Cardiac muscle cell (in vitro differentiated cells and primary cell): ENCODE data around the gene ANAPC4. TPM values are rescaled to one million over a fixed set of nuclear protein-coding genes. Genes with fewer than 3 reads are reported as not detected.

Experiments used
- DNase-seq, 2 donors: peaks; one replicate each; pipeline versions ENCODE4 v3.0.0 to v3.0.0-alpha.2; 2010 to 2017; ENCODE audit warnings: low read depth in 1 of 2, low spot score in 1 of 2
- H3K27ac ChIP-seq: fragments of 200-600 bp; sonication (generic); 2 replicates; pipeline ENCODE4 v1.5.1; 2016
- H3K27me3 ChIP-seq: fragments of 200-600 bp; sonication (generic); 2 replicates; pipeline ENCODE4 v1.6.0; 2016; ENCODE audit warnings: control low read depth
- H3K36me3 ChIP-seq: fragments of 200-600 bp; sonication (generic); 2 replicates; pipeline ENCODE4 v1.5.1; 2016; ENCODE audit warnings: control low read depth
- H3K4me1 ChIP-seq: fragments of 200-600 bp; sonication (generic); 2 replicates; pipeline ENCODE4 v1.8.1; 2017; ENCODE audit warnings: low read depth, mild to moderate bottlenecking, mixed run types
- H3K4me3 ChIP-seq: fragments of 200-600 bp; sonication (generic); 2 replicates; pipeline ENCODE4 v1.5.1; 2016; ENCODE audit warnings: mild to moderate bottlenecking
- H3K9me3 ChIP-seq: fragments of 200-600 bp; sonication (generic); 2 replicates; pipeline ENCODE4 v1.5.1; 2017; ENCODE audit warnings: low read depth, mild to moderate bottlenecking, control low read depth
- polyA plus RNA-seq: library from polyadenylated mRNA; unstranded; fragments of >200 nt; fragmentation: Nextera tagmentation; extraction: Ambion mirVana; gene quantifications from 2 replicates; pipeline ENCODE4 v1.2.1, GENCODE V29; 2016
- total RNA-seq: library from RNA; depleted of rRNA; stranded (reverse); fragments of >200 nt; gene quantifications from 2 replicates; pipeline ENCODE4 v1.2.3, GENCODE V29; 2016
- TF ChIP-seq, protein P1 (sequence below): IDR thresholded peaks from 2 replicates; pipeline ENCODE4 v1.5.1; 2012; ENCODE audit warnings: low read depth, mild to moderate bottlenecking, low read length

Gene ANAPC4
- total and polyA plus RNA-seq, 2 experiments from 2014 or later: 20.8 to 39.3 TPM

DNA sequence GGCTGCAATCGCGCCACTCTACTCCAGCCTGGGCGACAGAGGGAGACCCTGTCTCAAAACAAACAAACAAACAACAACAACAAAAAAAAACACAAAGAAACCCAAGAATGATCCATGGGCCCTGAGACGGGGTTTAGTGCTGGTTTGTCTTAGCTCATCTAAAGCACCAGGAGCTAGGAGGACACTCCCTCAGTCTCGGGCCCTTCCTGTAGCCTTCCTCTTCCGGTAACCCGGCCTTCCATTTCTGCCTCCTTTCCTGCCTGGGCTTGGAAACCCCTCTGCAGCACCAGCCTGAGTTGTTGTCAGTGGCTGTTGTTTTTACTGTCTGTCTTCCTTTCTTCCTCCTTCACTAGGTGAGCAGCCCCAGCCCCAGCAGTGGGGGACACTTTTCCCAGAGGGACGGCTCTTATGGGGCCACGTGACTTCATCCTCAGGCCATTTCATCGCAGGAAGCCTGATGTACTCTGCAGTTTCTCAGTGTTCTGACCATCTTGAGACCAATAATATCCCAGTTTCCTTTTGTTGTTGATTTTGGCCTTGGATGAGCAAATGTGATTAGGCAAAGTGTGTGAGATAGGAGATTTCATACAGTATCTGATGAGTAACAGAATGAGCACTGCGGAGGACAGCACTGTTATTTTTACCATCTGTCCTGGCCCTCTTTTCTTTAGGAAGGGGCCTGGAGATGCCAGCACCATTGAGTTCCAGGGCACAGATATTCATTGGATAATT, 90.1 kb downstream of the ANAPC4 start:
- TF ChIP-seq, protein P1, sequence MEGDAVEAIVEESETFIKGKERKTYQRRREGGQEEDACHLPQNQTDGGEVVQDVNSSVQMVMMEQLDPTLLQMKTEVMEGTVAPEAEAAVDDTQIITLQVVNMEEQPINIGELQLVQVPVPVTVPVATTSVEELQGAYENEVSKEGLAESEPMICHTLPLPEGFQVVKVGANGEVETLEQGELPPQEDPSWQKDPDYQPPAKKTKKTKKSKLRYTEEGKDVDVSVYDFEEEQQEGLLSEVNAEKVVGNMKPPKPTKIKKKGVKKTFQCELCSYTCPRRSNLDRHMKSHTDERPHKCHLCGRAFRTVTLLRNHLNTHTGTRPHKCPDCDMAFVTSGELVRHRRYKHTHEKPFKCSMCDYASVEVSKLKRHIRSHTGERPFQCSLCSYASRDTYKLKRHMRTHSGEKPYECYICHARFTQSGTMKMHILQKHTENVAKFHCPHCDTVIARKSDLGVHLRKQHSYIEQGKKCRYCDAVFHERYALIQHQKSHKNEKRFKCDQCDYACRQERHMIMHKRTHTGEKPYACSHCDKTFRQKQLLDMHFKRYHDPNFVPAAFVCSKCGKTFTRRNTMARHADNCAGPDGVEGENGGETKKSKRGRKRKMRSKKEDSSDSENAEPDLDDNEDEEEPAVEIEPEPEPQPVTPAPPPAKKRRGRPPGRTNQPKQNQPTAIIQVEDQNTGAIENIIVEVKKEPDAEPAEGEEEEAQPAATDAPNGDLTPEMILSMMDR: no peak
- peak in 1 of 2 donors; percentile 37 for DNase-seq
- no peaks in the 10 kb centered on the region for H3K27me3 ChIP-seq
- H3K4me1 ChIP-seq: peaks cover 4% of the 10 kb centered on the region
- H3K36me3 ChIP-seq: no peaks in the 10 kb centered on the region
- no peak overlapping the region for H3K27ac ChIP-seq
- H3K4me3 ChIP-seq: no peak overlapping the region
- H3K9me3 ChIP-seq: no peaks in the 10 kb centered on the region

DNA sequence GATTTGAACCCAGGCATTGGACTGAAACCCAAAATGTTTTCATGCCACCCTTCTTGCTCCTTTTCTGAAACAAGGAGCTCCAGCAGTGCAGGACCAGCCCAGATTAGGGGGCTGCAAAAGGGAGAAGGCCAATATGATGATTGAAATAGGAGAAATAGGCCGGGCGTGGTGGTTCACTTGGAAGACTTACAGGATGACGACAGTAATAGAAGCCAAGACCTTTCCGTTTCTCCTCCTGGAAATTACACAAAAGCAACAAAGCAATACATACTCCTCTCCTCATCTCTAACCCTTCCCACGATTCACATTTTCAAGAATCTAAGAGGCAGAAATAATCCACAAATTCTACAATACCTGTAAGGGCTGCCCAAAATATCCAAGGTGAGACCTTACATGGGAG, 90.8 kb downstream of the ANAPC4 start:
- H3K4me1 ChIP-seq: no peaks in the 10 kb centered on the region
- peak in 1 of 2 donors; percentile 10 for DNase-seq
- H3K9me3 ChIP-seq: no peaks in the 10 kb centered on the region
- H3K27me3 ChIP-seq: no peaks in the 10 kb centered on the region
- no peaks in the 10 kb centered on the region for H3K36me3 ChIP-seq
- H3K27ac ChIP-seq: no peak overlapping the region
- no peak overlapping the region for H3K4me3 ChIP-seq
- TF ChIP-seq, protein P1: no peak

Other genes starting within 250 kb of the ANAPC4 start
- gene SEPSECS, start 216.8 kb upstream of the ANAPC4 start, total RNA-seq: 6.3 and 6.4 TPM in 2 replicates
- 3.6 and 9.6 TPM in 2 replicates for gene SEPSECS, start 216.8 kb upstream of the ANAPC4 start, polyA plus RNA-seq
- 6.5 and 7.4 TPM in 2 replicates for gene PI4K2B, start 143.2 kb upstream of the ANAPC4 start, total RNA-seq
- gene PI4K2B, start 143.2 kb upstream of the ANAPC4 start, polyA plus RNA-seq: 3.3 and 5.5 TPM in 2 replicates
- 10.6 and 11.4 TPM in 2 replicates for gene ZCCHC4, start 64.5 kb upstream of the ANAPC4 start, total RNA-seq
- 8.9 and 11.2 TPM in 2 replicates for gene ZCCHC4, start 64.5 kb upstream of the ANAPC4 start, polyA plus RNA-seq